Pancreas (tissue), 10 donors: ENCODE measurements around the gene DCST1. TPM values are rescaled to one million over a fixed set of nuclear protein-coding genes. Genes with fewer than 3 reads are reported as not detected.

Experiments used
- ATAC-seq, 4 donors: fragments of 200-7000 bp; cut with Tn5 transposase; one replicate each; pipeline versions ENCODE4 v1.8.0 to v1.9.1; 2020; ENCODE audit warnings: mild to moderate bottlenecking in 4 of 4, moderate library complexity in 4 of 4
- DNase-seq, 6 donors: peaks; one replicate each; pipeline ENCODE4 v3.0.0-alpha.2; 2020
- FAIRE-seq: peaks from 2 replicates; lab custom pipeline; 2012; peaks lifted over from hg19 to GRCh38; lab: Jason Lieb, UNC
- H3K27ac ChIP-seq, 4 donors: fragments of 200-600 bp; sonication (generic); 1 replicate in 3 of 4; 2 replicates in 1 of 4; pipeline versions ENCODE4 v1.5.0 to v1.8.0; 2020
- H3K27me3 ChIP-seq, 4 donors: fragments of 200-600 bp; one replicate each; pipeline ENCODE4 v1.8.0; 2021
- H3K36me3 ChIP-seq, 3 donors: fragments of 200-600 bp; sonication (generic) in 1 of 3; one replicate each; pipeline versions ENCODE4 v1.5.0 to v1.8.0; 2020 to 2021
- H3K4me1 ChIP-seq, 3 donors: fragments of 200-600 bp; one replicate each; pipeline ENCODE4 v1.8.0; 2021
- H3K4me3 ChIP-seq, 4 donors: fragments of 200-600 bp; sonication (generic) in 2 of 4; one replicate each; pipeline versions ENCODE4 v1.5.0 to v1.8.0; 2020 to 2021
- H3K9me3 ChIP-seq, 4 donors: fragments of 200-600 bp; one replicate each; pipeline ENCODE4 v1.8.0; 2021
- WGBS, 2 donors: extraction: QIAGEN DNeasy Blood & Tissue Kit; methylation state at CpG; one replicate each; pipeline ENCODE4 v1.1.7; 2013; 5-methylcytosine and 5-hydroxymethylcytosine counted together
- intact Hi-C, 3 donors: fragments of 100-400 bp; cut with DNase I; formaldehyde crosslinking; loops; one replicate each; pipeline versions ENCODE4 v1.11.1 to v1.14.2; 2022
- polyA plus RNA-seq, 2 donors: library from polyadenylated mRNA; stranded (reverse); fragments of 200-250 nt; gene quantifications; one replicate each; pipeline ENCODE4 v1.2.3, GENCODE V29; 2013
- total RNA-seq, 6 donors: library from RNA; stranded (reverse); fragmentation: NEBNext Ultra II Directional in 4 of 6; extraction: Animal tissue kit (Norgen Biotek cat#: 25700) in 4 of 6; gene quantifications; one replicate each; pipeline versions ENCODE4 v1.2.1 to v1.2.4, GENCODE V29; 2021 to 2023
- TF ChIP-seq, protein P1 (sequence below), 4 donors: fragments of 200-600 bp; sonication (generic) in 3 of 4; IDR thresholded peaks; one replicate each; pipeline versions ENCODE4 v1.5.0 to v1.8.0; 2021; ENCODE audit warnings: antibody characterized with exemption in 4 of 4
- donor health status: healthy with polysubstance abuse.
- donor health status: DM: no; HTN: no; CAD: no; lungs with moderate emphysema.
- donor health status: DM: no; HTN: no; CAD: no.
- donor health status: control.
- donor health status: control.
- donor health status: Bipolar disorder and iron deficiency.
- donor health status: DM: yes; HTN: yes; CAD: no.
- donor health status: DM: no; HTN: no; CAD: no.
- donor health status: DM: no; HTN: no; CAD: no.
- donor health status: DM: yes; HTN: yes; CAD: no.

DCST1 gene
- total and polyA plus RNA-seq, 8 donors = 0.14 TPM; not detected in 7

DNA sequence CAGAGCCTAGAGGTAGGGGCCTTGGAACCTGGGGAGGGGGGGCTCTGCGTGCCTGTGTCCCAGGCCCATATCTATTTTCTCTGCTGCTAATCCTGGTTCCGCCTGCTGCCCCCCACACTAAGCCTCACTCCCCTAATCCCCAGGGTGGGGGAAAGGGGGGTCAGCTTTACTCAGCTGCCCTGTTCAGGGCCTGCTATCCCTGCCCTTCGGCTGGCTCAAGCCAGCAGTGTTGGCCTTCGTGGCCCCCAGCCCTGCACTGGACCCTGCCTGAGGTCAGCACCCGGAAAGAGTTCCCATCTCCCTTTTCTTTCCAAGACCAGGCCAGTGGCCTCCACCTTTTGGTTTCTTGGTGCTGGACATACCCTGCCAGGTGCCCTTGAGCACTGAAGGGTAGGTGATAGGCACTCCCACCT, 22.6 kb upstream of the DCST1 start:
- Histone ChIP-seq H3K36me3 (peaks cover 0 to 17% (median 9%) of the 10 kb centered on the region in 3 donors), H3K9me3 (no peaks in the 10 kb centered on the region), H3K4me3 (no peak overlapping the region), H3K27ac (no peak overlapping the region), H3K27me3 (no peaks in the 10 kb centered on the region), H3K4me1 (peaks cover 28 to 43% (median 32%) of the 10 kb centered on the region in 3 donors)
- WGBS, 2 donors = 53% methylated on average over 5 of the region's 5 CpGs
- DNase-seq = no peak
- no peak for ATAC-seq
- FAIRE-seq = no peak
- intact Hi-C loops = loop anchor here in 2 of 3 donors (10.0 kb wide), 1 partner anchor 46 kb away; the partner anchor contains the start of gene PYGO2 (in 2 of the 2)
- TF ChIP-seq, protein P1, sequence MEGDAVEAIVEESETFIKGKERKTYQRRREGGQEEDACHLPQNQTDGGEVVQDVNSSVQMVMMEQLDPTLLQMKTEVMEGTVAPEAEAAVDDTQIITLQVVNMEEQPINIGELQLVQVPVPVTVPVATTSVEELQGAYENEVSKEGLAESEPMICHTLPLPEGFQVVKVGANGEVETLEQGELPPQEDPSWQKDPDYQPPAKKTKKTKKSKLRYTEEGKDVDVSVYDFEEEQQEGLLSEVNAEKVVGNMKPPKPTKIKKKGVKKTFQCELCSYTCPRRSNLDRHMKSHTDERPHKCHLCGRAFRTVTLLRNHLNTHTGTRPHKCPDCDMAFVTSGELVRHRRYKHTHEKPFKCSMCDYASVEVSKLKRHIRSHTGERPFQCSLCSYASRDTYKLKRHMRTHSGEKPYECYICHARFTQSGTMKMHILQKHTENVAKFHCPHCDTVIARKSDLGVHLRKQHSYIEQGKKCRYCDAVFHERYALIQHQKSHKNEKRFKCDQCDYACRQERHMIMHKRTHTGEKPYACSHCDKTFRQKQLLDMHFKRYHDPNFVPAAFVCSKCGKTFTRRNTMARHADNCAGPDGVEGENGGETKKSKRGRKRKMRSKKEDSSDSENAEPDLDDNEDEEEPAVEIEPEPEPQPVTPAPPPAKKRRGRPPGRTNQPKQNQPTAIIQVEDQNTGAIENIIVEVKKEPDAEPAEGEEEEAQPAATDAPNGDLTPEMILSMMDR (IDR thresholded peaks at IDR 0.05) = no peak

- WGBS, 2 donors = 65 to 81% methylated on average over 5 to 6 of the region's 6 CpGs
- intact Hi-C loops = loop anchor here in 2 of 3 donors (10.0 kb wide), 1 partner anchor 47 kb away; the partner anchor contains the start of gene PYGO2 (in 2 of the 2)
- FAIRE-seq (no peak), ATAC-seq (no peak), DNase-seq (no peak)
- peaks cover 23 to 38% (median 27%) of the 10 kb centered on the region in 3 donors for H3K4me1 ChIP-seq
- no peaks in the 10 kb centered on the region for H3K27me3 ChIP-seq
- H3K36me3 ChIP-seq = peaks cover 0 to 22% (median 9%) of the 10 kb centered on the region in 3 donors
- H3K9me3 ChIP-seq = no peaks in the 10 kb centered on the region
- H3K4me3 ChIP-seq = no peak overlapping the region
- H3K27ac ChIP-seq = peak overlapping the region in 1 of 4 donors; percentile 4
- TF ChIP-seq, protein P1 (IDR thresholded peaks at IDR 0.05) = no peak
These were observed 22.1 kb upstream of the DCST1 start for GRCh38 chr1:155011437-155012025.

GRCh38 chr1:155012026-155012546, 21.5 kb upstream of the DCST1 start:
- H3K4me3 ChIP-seq = no peak overlapping the region
- TF ChIP-seq, protein P1 (IDR thresholded peaks at IDR 0.05) = no peak
- H3K9me3 ChIP-seq = no peaks in the 10 kb centered on the region
- ATAC-seq = peak in 3 of 4 donors; percentile 37 to 50 (median 42)
- no peaks in the 10 kb centered on the region for H3K27me3 ChIP-seq
- no peak overlapping the region for H3K27ac ChIP-seq
- intact Hi-C loops = loop anchor here in 2 of 3 donors (10.0 kb wide), 1 partner anchor 47 kb away; the partner anchor contains the start of gene PYGO2 (in 2 of the 2)
- H3K36me3 ChIP-seq = peaks cover 0 to 24% (median 9%) of the 10 kb centered on the region in 3 donors
- H3K4me1 ChIP-seq = peaks cover 17 to 33% (median 25%) of the 10 kb centered on the region in 3 donors
- peak in 2 of 6 donors; percentile 56 to 64 for DNase-seq
- FAIRE-seq = no peak
- WGBS, 2 donors = 23 to 31% methylated on average over 9 of the region's 9 CpGs

GRCh38 chr1:155012776-155013602, 20.6 kb upstream of the DCST1 start:
- no peak overlapping the region for H3K27ac ChIP-seq
- DNase-seq (no peak), ATAC-seq (no peak), FAIRE-seq (no peak)
- intact Hi-C loops = loop anchor here in 2 of 3 donors (10.0 kb wide), 1 partner anchor 48 kb away; the partner anchor contains the start of gene PYGO2 (in 2 of the 2)
- 50 to 51% methylated on average over 3 of the region's 3 CpGs for whole genome bisulfite sequencing, 2 donors
- H3K4me3 ChIP-seq = no peak overlapping the region
- H3K27me3 ChIP-seq = no peaks in the 10 kb centered on the region
- no peaks in the 10 kb centered on the region for H3K9me3 ChIP-seq
- TF ChIP-seq, protein P1 (IDR thresholded peaks at IDR 0.05) = no peak
- peaks cover 0 to 24% (median 9%) of the 10 kb centered on the region in 3 donors for H3K36me3 ChIP-seq
- H3K4me1 ChIP-seq = peaks cover 10 to 28% (median 24%) of the 10 kb centered on the region in 3 donors
